Lung (tissue), 12 donors: ENCODE results near the gene TRAF3. TPM values are rescaled to one million over a fixed set of nuclear protein-coding genes. Genes with fewer than 3 reads are reported as not detected.

Source experiments
- ATAC-seq: fragments of 200-7000 bp; cut with Tn5 transposase; one replicate; pipeline ENCODE4 v1.9.1; 2020; ENCODE audit warnings: moderate number of reproducible peaks; ENCODE audit not compliant: insufficient read depth, low FRiP score
- DNase-seq, 3 donors: peaks; one replicate each; pipeline ENCODE4 v3.0.0-alpha.2; 2013 to 2017
- H3K27ac ChIP-seq, 2 donors: one replicate each; pipeline ENCODE4 v1.5.1; 2013; ENCODE audit warnings: mild to moderate bottlenecking in 2 of 2, moderate library complexity in 2 of 2, control low read depth in 1 of 2, inconsistent platforms in 1 of 2, low read depth in 1 of 2, low read length in 1 of 2
- H3K27me3 ChIP-seq, 3 donors: one replicate each; pipeline ENCODE4 v1.5.1; 2013; ENCODE audit warnings: low read length in 2 of 3; ENCODE audit not compliant: control insufficient read depth in 3 of 3, insufficient read depth in 3 of 3
- H3K36me3 ChIP-seq, 4 donors: one replicate each; pipeline ENCODE4 v1.5.1; 2013; ENCODE audit warnings: low read length in 4 of 4, mild to moderate bottlenecking in 1 of 4, moderate library complexity in 1 of 4; ENCODE audit not compliant: control insufficient read depth in 4 of 4, insufficient read depth in 4 of 4
- H3K4me1 ChIP-seq, 5 donors: one replicate each; pipeline ENCODE4 v1.5.1; 2013; ENCODE audit warnings: low read length in 5 of 5, mild to moderate bottlenecking in 2 of 5, moderate library complexity in 1 of 5; ENCODE audit not compliant: control insufficient read depth in 5 of 5, insufficient read depth in 5 of 5
- H3K4me3 ChIP-seq: one replicate; pipeline ENCODE4 v1.5.1; 2013; ENCODE audit warnings: mild to moderate bottlenecking, control low read depth, moderate library complexity
- H3K9ac ChIP-seq, 2 donors: one replicate each; pipeline ENCODE4 v1.5.1; 2013; ENCODE audit warnings: low read length in 2 of 2, control low read depth in 1 of 2; ENCODE audit not compliant: insufficient read depth in 1 of 2
- H3K9me3 ChIP-seq, 4 donors: one replicate each; pipeline ENCODE4 v1.5.1; 2013; ENCODE audit warnings: low read length in 3 of 4, mild to moderate bottlenecking in 1 of 4, moderate library complexity in 1 of 4; ENCODE audit not compliant: control insufficient read depth in 4 of 4, insufficient read depth in 3 of 4
- CTCF ChIP-seq: IDR thresholded peaks from 2 replicates; pipeline ENCODE4 v1.5.1; 2012; ENCODE audit warnings: mild to moderate bottlenecking; ENCODE audit errors: control extremely low read depth, extremely low read depth
- WGBS, 2 donors: extraction: QIAGEN DNeasy Blood & Tissue Kit; methylation state at CpG; one replicate each; pipeline ENCODE4 v1.1.7; 2013; 5-methylcytosine and 5-hydroxymethylcytosine counted together
- polyA plus RNA-seq, 2 donors: library from polyadenylated mRNA; stranded (reverse); fragments of 200-250 nt; gene quantifications; one replicate each; pipeline ENCODE4 v1.2.1, GENCODE V29; 2013
- total RNA-seq, 2 donors: library from RNA; depleted of rRNA in 1 of 2; stranded (reverse); fragments of >200 nt in 1 of 2; gene quantifications; one replicate each; pipeline ENCODE4 v1.2.1, GENCODE V29; 2014 to 2021
- donor health status: control.
- donor health status: control.
- donor health status: Bipolar disorder and iron deficiency.
- donor health status: healthy.
- donor health status: DM: yes; HTN: yes; CAD: no.

The TRAF3 gene
- total and polyA plus RNA-seq, 4 donors, result 5.7 to 25.5 (median 18.7) TPM

DNA sequence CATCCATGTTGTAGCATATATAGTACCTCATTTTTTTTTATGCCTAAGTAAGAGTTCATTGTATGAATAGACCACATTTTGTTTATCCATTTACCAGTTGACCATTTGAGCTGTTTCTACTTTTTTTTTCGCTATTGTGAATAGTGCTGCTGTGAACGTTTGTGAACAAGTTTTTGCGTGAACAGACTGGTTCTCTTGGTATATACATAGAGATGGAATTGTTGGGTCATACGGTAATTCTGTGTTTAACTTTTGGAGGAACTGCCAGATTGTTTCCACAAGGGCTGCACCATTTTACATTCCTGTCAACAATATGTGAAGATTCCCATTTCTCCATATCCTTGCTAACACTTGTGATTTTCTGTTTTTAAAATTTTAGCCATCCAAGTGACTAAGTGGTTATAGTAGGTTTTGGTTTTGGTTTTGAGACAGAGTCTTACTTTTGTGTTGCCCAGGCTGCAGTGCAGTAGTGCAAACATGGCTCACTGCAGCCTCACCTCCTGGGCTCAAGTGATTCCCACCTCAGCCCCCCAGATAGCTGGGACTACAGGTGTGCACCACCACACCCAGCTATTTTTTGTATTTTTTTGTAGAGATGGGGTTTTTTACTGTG, 76.9 kb downstream of the TRAF3 start:
- TF ChIP-seq CTCF, result no peak
- H3K9ac ChIP-seq, result no peak overlapping the region
- peaks cover 0 to 11% (median 4%) of the 10 kb centered on the region in 5 donors for H3K4me1 ChIP-seq
- DNase-seq, result no peak
- 94 to 95% methylated on average over 4 of the region's 4 CpGs for WGBS, 2 donors
- H3K9me3 ChIP-seq, result no peaks in the 10 kb centered on the region
- H3K27ac ChIP-seq, result no peak overlapping the region
- H3K4me3 ChIP-seq, result no peak overlapping the region
- ATAC-seq, result no peak
- H3K27me3 ChIP-seq, result no peaks in the 10 kb centered on the region
- H3K36me3 ChIP-seq, result peaks cover 0 to 1% (median 0%) of the 10 kb centered on the region in 4 donors

DNA sequence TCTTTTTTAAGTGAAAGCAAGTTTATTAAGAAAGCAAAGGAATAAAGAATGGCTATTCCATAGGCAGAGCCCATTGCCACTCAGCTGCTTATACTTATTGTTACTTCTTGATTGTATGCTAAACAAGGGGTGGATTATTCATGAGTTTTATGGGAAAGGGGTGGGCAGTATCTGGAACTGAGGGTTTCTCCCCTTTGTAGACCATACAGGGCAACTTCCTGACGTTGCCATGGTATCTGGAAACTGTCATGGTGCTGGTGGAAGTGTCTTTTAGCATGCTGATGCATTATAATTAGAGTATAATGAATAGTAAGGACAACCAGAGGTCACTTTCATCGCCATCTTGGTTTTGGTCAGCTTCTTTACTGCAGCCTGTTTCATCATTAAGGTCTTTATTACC, 78.9 kb downstream of the TRAF3 start:
- H3K4me1 ChIP-seq, result peaks cover 0 to 2% (median 0%) of the 10 kb centered on the region in 5 donors
- DNase-seq, result no peak
- no peak for TF ChIP-seq CTCF
- no peak overlapping the region for H3K4me3 ChIP-seq
- H3K27ac ChIP-seq, result no peak overlapping the region
- WGBS, 2 donors, result 96 to 97% methylated on average over 2 of the region's 2 CpGs
- H3K9ac ChIP-seq, result no peak overlapping the region
- no peaks in the 10 kb centered on the region for H3K9me3 ChIP-seq
- no peaks in the 10 kb centered on the region for H3K27me3 ChIP-seq
- H3K36me3 ChIP-seq, result no peaks in the 10 kb centered on the region
- ATAC-seq, result no peak

DNA sequence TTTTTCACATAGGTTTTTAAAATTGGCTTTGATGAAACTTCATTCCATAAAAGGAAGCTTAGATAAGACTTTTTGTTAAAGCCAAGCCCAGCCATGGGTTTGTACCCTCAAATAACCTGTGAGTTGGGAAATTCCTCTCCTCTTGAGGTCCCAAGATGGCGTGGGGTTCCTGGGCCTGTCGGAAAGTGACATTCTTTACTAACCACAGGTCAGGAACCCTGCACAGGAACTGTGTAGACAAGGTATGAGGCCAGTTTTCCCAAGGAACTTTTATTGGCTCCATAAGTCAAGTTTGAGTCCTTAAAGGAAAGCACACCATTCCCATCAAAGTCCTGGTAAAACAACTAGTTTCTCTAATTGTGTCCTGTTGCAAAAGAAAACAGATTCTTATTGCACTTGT, 80.2 kb downstream of the TRAF3 start:
- H3K27ac ChIP-seq, result no peak overlapping the region
- H3K27me3 ChIP-seq, result no peaks in the 10 kb centered on the region
- 77 to 88% methylated on average over 2 of the region's 2 CpGs for WGBS, 2 donors
- DNase-seq, result no peak
- no peak overlapping the region for H3K9ac ChIP-seq
- no peaks in the 10 kb centered on the region for H3K36me3 ChIP-seq
- peaks cover 0 to 2% (median 0%) of the 10 kb centered on the region in 5 donors for H3K4me1 ChIP-seq
- TF ChIP-seq CTCF, result no peak
- no peak overlapping the region for H3K4me3 ChIP-seq
- no peaks in the 10 kb centered on the region for H3K9me3 ChIP-seq
- ATAC-seq, result no peak

- H3K27me3 ChIP-seq, result no peaks in the 10 kb centered on the region
Observed at GRCh38 chr14:102859911-102860310, 82.7 kb downstream of the TRAF3 start.

More at GRCh38 chr14:102859911-102860310, 82.7 kb downstream of the TRAF3 start:
- H3K9ac ChIP-seq, result no peak overlapping the region
- H3K27ac ChIP-seq, result no peak overlapping the region
- WGBS, 2 donors, result 100% methylated on average over 1 of the region's 1 CpG
- no peaks in the 10 kb centered on the region for H3K4me1 ChIP-seq
- DNase-seq (no peak), ATAC-seq (no peak)
- H3K9me3 ChIP-seq, result no peaks in the 10 kb centered on the region
- TF ChIP-seq CTCF, result no peak
- H3K36me3 ChIP-seq, result peaks cover 0 to under 1% (median 0%) of the 10 kb centered on the region in 4 donors
- H3K4me3 ChIP-seq, result no peak overlapping the region
